KMS-11 (cell line): ENCODE measurements around the gene GOLGA6A.
A peak's percentile ranks its signal among the peaks of the same experiment; 100 is the strongest.

Experiments
- H2AFZ ChIP-seq: fragments of 200-600 bp; sonication (generic); 2 replicates; pipeline ENCODE4 v1.6.1; 2016; ENCODE audit warnings: antibody characterized with exemption, mixed run types, low read depth
- H3K27ac ChIP-seq: fragments of 200-600 bp; sonication (generic); 2 replicates; pipeline ENCODE4 v1.6.1; 2016; ENCODE audit warnings: mild to moderate bottlenecking, mixed run types
- H3K27me3 ChIP-seq: fragments of 200-600 bp; sonication (generic); 2 replicates; pipeline ENCODE4 v1.6.1; 2017; ENCODE audit warnings: mild to moderate bottlenecking, low read depth, mixed run types, moderate library complexity; ENCODE audit not compliant: insufficient read depth
- H3K36me3 ChIP-seq: fragments of 200-600 bp; sonication (generic); 2 replicates; pipeline ENCODE4 v1.6.1; 2017; ENCODE audit warnings: mild to moderate bottlenecking, mixed run types; ENCODE audit not compliant: insufficient read depth
- H3K4me1 ChIP-seq: fragments of 200-600 bp; sonication (generic); 2 replicates; pipeline ENCODE4 v1.6.1; 2016; ENCODE audit warnings: mild to moderate bottlenecking, low read depth, mixed run types; ENCODE audit not compliant: poor library complexity, severe bottlenecking
- H3K4me2 ChIP-seq: fragments of 200-600 bp; sonication (generic); 2 replicates; pipeline ENCODE4 v1.7.0; 2016; ENCODE audit warnings: mild to moderate bottlenecking, mixed run types
- H3K4me3 ChIP-seq: fragments of 200-600 bp; sonication (generic); IDR thresholded peaks from 2 replicates; pipeline ENCODE4 v1.6.1; 2017; ENCODE audit warnings: low read depth, low read length, mixed read lengths; ENCODE audit not compliant: insufficient read depth
- H3K79me2 ChIP-seq: fragments of 200-600 bp; sonication (generic); 2 replicates; pipeline ENCODE4 v1.6.1; 2016; ENCODE audit warnings: low read depth, mixed run types; ENCODE audit not compliant: insufficient read depth
- H3K9ac ChIP-seq: fragments of 200-600 bp; sonication (generic); 2 replicates; pipeline ENCODE4 v1.6.1; 2016; ENCODE audit warnings: mild to moderate bottlenecking, mixed run types
- H4K20me1 ChIP-seq: fragments of 200-600 bp; sonication (generic); 2 replicates; pipeline ENCODE4 v1.6.1; 2016; ENCODE audit warnings: mild to moderate bottlenecking, mixed run types; ENCODE audit not compliant: insufficient read depth
- CTCF ChIP-seq: fragments of 200-600 bp; sonication (generic); conservative IDR thresholded peaks from 2 replicates; pipeline ENCODE4 v1.6.1; 2017; ENCODE audit warnings: low read depth, mild to moderate bottlenecking, antibody characterized with exemption, low read length, moderate library complexity, mixed read lengths

The GOLGA6A gene

GRCh38 chr15:74038707-74039655, 43.4 kb downstream of the GOLGA6A start:
- Histone ChIP-seq H3K79me2 (no peaks in the 10 kb centered on the region), H2AFZ (no peak overlapping the region), H3K4me1 (no peaks in the 10 kb centered on the region), H3K27me3 (no peaks in the 10 kb centered on the region), H4K20me1 (no peaks in the 10 kb centered on the region), H3K4me2 (no peak overlapping the region), H3K4me3 (no peak overlapping the region), H3K9ac (no peak overlapping the region), H3K27ac (no peak overlapping the region), H3K36me3 (no peaks in the 10 kb centered on the region)
- TF ChIP-seq CTCF = no peak

GRCh38 chr15:74037171-74038117, 44.9 kb downstream of the GOLGA6A start:
- Histone ChIP-seq H3K27me3 (no peaks in the 10 kb centered on the region), H3K27ac (no peak overlapping the region), H4K20me1 (no peaks in the 10 kb centered on the region), H3K4me1 (no peaks in the 10 kb centered on the region), H3K79me2 (no peaks in the 10 kb centered on the region), H3K4me3 (no peak overlapping the region), H2AFZ (no peak overlapping the region), H3K4me2 (no peak overlapping the region), H3K36me3 (no peaks in the 10 kb centered on the region), H3K9ac (no peak overlapping the region)
- no peak for TF ChIP-seq CTCF

- no peak overlapping the region for H3K9ac ChIP-seq
- H3K4me2 ChIP-seq = no peak overlapping the region
- H3K4me1 ChIP-seq = no peaks in the 10 kb centered on the region
- no peaks in the 10 kb centered on the region for H3K79me2 ChIP-seq
- H4K20me1 ChIP-seq = no peaks in the 10 kb centered on the region
- no peaks in the 10 kb centered on the region for H3K36me3 ChIP-seq
- TF ChIP-seq CTCF = 0 out of 2 replicates have a peak, but pooled peaks have one; percentile 25
- no peak overlapping the region for H2AFZ ChIP-seq
- H3K27me3 ChIP-seq = no peaks in the 10 kb centered on the region
- H3K4me3 ChIP-seq = no peak overlapping the region
- no peak overlapping the region for H3K27ac ChIP-seq
Measured at GRCh38 chr15:74036271-74037170, 45.8 kb downstream of the GOLGA6A start.
